H1 (cell line): ENCODE results near the gene HTR2B. TPM values are rescaled to one million over a fixed set of nuclear protein-coding genes. Genes with fewer than 3 reads are reported as not detected.

Source experiments
- CTCF ChIA-PET: fragments of 300-600 bp; sonication (Branson Sonifier 250); formaldehyde crosslinking; loops from one replicate; lab custom pipeline; 2021; ENCODE audit not compliant: partially characterized antibody; lab: Charles Lee
- POLR2A ChIA-PET: fragments of 300-600 bp; sonication (Branson Sonifier 250); formaldehyde crosslinking; loops from one replicate; lab custom pipeline; 2021; ENCODE audit warnings: inconsistent platforms; ENCODE audit not compliant: partially characterized antibody; lab: Charles Lee
- DNase-seq, 2 experiments: peaks; one replicate each; pipeline versions ENCODE4 v3.0.0 to v3.0.0-alpha.2; 2010 to 2022; ENCODE audit warnings: low spot score in 2 of 2, low read depth in 1 of 2, mixed read lengths in 1 of 2
- FAIRE-seq: peaks from 2 replicates; lab custom pipeline; 2011; peaks lifted over from hg19 to GRCh38; lab: Jason Lieb, UNC
- H2AFZ ChIP-seq: 2 replicates; pipeline ENCODE4 v1.8.1; 2012; ENCODE audit warnings: low read length, inconsistent platforms
- H2AK5ac ChIP-seq: 2 replicates; pipeline ENCODE4 v1.6.1; 2013; ENCODE audit warnings: low read depth, low read length
- H2BK120ac ChIP-seq: replicated peaks from 2 replicates; pipeline ENCODE3; 2013; ENCODE audit warnings: low read depth, low read length, inconsistent platforms
- H2BK12ac ChIP-seq: 2 replicates; pipeline ENCODE4 v1.6.1; 2013; ENCODE audit warnings: low read depth, low read length
- H2BK15ac ChIP-seq: 2 replicates; pipeline ENCODE4 v1.6.1; 2013; ENCODE audit warnings: low read length
- H2BK20ac ChIP-seq: 2 replicates; pipeline ENCODE4 v1.6.1; 2013; ENCODE audit warnings: low read length
- H2BK5ac ChIP-seq: 2 replicates; pipeline ENCODE4 v1.6.1; 2013; ENCODE audit warnings: low read depth, low read length
- H3K14ac ChIP-seq: 2 replicates; pipeline ENCODE4 v1.6.1; 2013; ENCODE audit warnings: inconsistent platforms; ENCODE audit not compliant: insufficient read length
- H3K18ac ChIP-seq: 2 replicates; pipeline ENCODE4 v1.6.1; 2013; ENCODE audit warnings: low read length; ENCODE audit errors: extremely low read depth
- H3K23ac ChIP-seq: 2 replicates; pipeline ENCODE4 v1.6.1; 2013; ENCODE audit warnings: inconsistent platforms; ENCODE audit not compliant: insufficient read length
- H3K23me2 ChIP-seq: 2 replicates; pipeline ENCODE4 v1.6.1; 2013; ENCODE audit warnings: low read depth, low read length
- H3K27ac ChIP-seq: 2 replicates; pipeline ENCODE4 v1.6.1; 2011; ENCODE audit warnings: low read depth, low read length, inconsistent platforms
- H3K27me3 ChIP-seq, 4 experiments: replicated peaks in 1 of 4; 1 replicate in 1 of 4; 2 replicates in 3 of 4; pipeline versions ENCODE4 v1.6.1 to v1.8.1; 2011 to 2013; ENCODE audit warnings: low read length in 3 of 4, mild to moderate bottlenecking in 3 of 4, inconsistent platforms in 2 of 4, mixed read lengths in 2 of 4, moderate library complexity in 1 of 4; ENCODE audit not compliant: control insufficient read depth in 3 of 4, insufficient read depth in 3 of 4; ENCODE audit errors: extremely low read depth in 1 of 4
- H3K36me3 ChIP-seq, 4 experiments: 2 replicates each; pipeline versions ENCODE4 v1.6.1 to v1.8.1; 2011 to 2013; ENCODE audit warnings: mild to moderate bottlenecking in 4 of 4, low read length in 3 of 4, moderate library complexity in 2 of 4, control low read depth in 1 of 4, inconsistent platforms in 1 of 4; ENCODE audit not compliant: insufficient read depth in 4 of 4, control insufficient read depth in 2 of 4
- H3K4ac ChIP-seq: replicated peaks from 2 replicates; pipeline ENCODE3; 2013; ENCODE audit warnings: low read length, low read depth, mixed read lengths, inconsistent platforms; ENCODE audit not compliant: insufficient read length
- H3K4me1 ChIP-seq, 4 experiments: replicated peaks in 1 of 4; 1 replicate in 1 of 4; 2 replicates in 3 of 4; pipeline versions ENCODE4 v1.6.1 to v1.8.1; 2011 to 2013; ENCODE audit warnings: low read length in 3 of 4, inconsistent platforms in 2 of 4, mixed read lengths in 1 of 4; ENCODE audit not compliant: insufficient read depth in 4 of 4, control insufficient read depth in 3 of 4
- H3K4me2 ChIP-seq, 2 experiments: 2 replicates each; pipeline versions ENCODE4 v1.6.1 to v1.8.1; 2011 to 2013; ENCODE audit warnings: low read depth in 2 of 2, low read length in 2 of 2, control low read depth in 1 of 2, inconsistent platforms in 1 of 2, mild to moderate bottlenecking in 1 of 2; ENCODE audit not compliant: insufficient read depth in 1 of 2
- H3K4me3 ChIP-seq, 4 experiments: fragments of 200-600, 300-600 bp in 1 of 4; sonication (generic), shearing (Covaris generic), sonication (Bioruptor Twin) in 1 of 4; 2 replicates each; pipeline versions ENCODE4 v1.5.1 to v1.8.1; 2011 to 2016; ENCODE audit warnings: low read length in 4 of 4, low read depth in 3 of 4, control low read depth in 2 of 4, inconsistent platforms in 2 of 4, mild to moderate bottlenecking in 2 of 4, mixed read lengths in 1 of 4, moderate library complexity in 1 of 4; ENCODE audit not compliant: insufficient read depth in 2 of 4; ENCODE audit errors: extremely low read depth in 1 of 4
- H3K56ac ChIP-seq: replicated peaks from 2 replicates; pipeline ENCODE3; 2013; ENCODE audit warnings: low read depth, mild to moderate bottlenecking, mixed read lengths, low read length, inconsistent platforms; ENCODE audit not compliant: insufficient read length
- H3K79me1 ChIP-seq: 2 replicates; pipeline ENCODE4 v1.6.1; 2013; ENCODE audit warnings: low read depth, low read length, control low read depth
- H3K79me2 ChIP-seq, 2 experiments: 2 replicates each; pipeline versions ENCODE4 v1.6.1 to v1.8.1; 2012 to 2013; ENCODE audit warnings: low read length in 2 of 2, mild to moderate bottlenecking in 2 of 2, inconsistent platforms in 1 of 2; ENCODE audit not compliant: insufficient read depth in 2 of 2, control insufficient read depth in 1 of 2
- H3K9ac ChIP-seq, 4 experiments: replicated peaks in 1 of 4; 1 replicate in 1 of 4; 2 replicates in 3 of 4; pipeline versions ENCODE4 v1.6.1 to v1.8.1; 2011 to 2013; ENCODE audit warnings: low read depth in 3 of 4, low read length in 3 of 4, control low read depth in 2 of 4, mild to moderate bottlenecking in 2 of 4, moderate library complexity in 2 of 4, inconsistent platforms in 1 of 4; ENCODE audit errors: extremely low read depth in 1 of 4
- H3K9me3 ChIP-seq, 2 experiments: 2 replicates each; pipeline versions ENCODE4 v1.6.1 to v1.8.1; 2012 to 2013; ENCODE audit warnings: mild to moderate bottlenecking in 2 of 2, moderate library complexity in 2 of 2, control low read depth in 1 of 2, inconsistent platforms in 1 of 2, low read depth in 1 of 2, low read length in 1 of 2, mixed read lengths in 1 of 2; ENCODE audit not compliant: insufficient read depth in 2 of 2
- H4K20me1 ChIP-seq, 2 experiments: replicated peaks in 1 of 2; 2 replicates each; pipeline versions ENCODE3 to v1.8.1; 2011 to 2013; ENCODE audit warnings: inconsistent platforms in 2 of 2, low read length in 2 of 2, mild to moderate bottlenecking in 1 of 2; ENCODE audit not compliant: insufficient read depth in 2 of 2, control insufficient read depth in 1 of 2
- H4K5ac ChIP-seq: 2 replicates; pipeline ENCODE4 v1.6.1; 2013; ENCODE audit warnings: low read length, low read depth, mixed read lengths, inconsistent platforms; ENCODE audit not compliant: insufficient read length
- H4K8ac ChIP-seq: 2 replicates; pipeline ENCODE4 v1.8.0; 2013; ENCODE audit warnings: mild to moderate bottlenecking, moderate library complexity, low read length, inconsistent platforms; ENCODE audit not compliant: insufficient read depth; ENCODE audit errors: extremely low read depth
- H4K91ac ChIP-seq: replicated peaks from 2 replicates; pipeline ENCODE3; 2013; ENCODE audit warnings: low read length, mixed read lengths, inconsistent platforms; ENCODE audit not compliant: insufficient read length
- CREB1 ChIP-seq: IDR thresholded peaks from 2 replicates; pipeline ENCODE4 v1.6.1; 2012; ENCODE audit warnings: inconsistent platforms
- JUN ChIP-seq: IDR thresholded peaks from 2 replicates; pipeline ENCODE4 v1.6.1; 2011; ENCODE audit warnings: low read depth, mild to moderate bottlenecking, improper control_type of control experiment, low read length
- POLR2A ChIP-seq, 2 experiments: IDR thresholded peaks; 1 replicate in 1 of 2; 2 replicates in 1 of 2; pipeline ENCODE4 v1.6.1; 2011; ENCODE audit warnings: low read depth in 2 of 2, low read length in 2 of 2, mild to moderate bottlenecking in 2 of 2; ENCODE audit errors: control extremely low read depth in 1 of 2
- RAD21 ChIP-seq, 2 experiments: IDR thresholded peaks in 1 of 2; conservative IDR thresholded peaks in 1 of 2; 2 replicates each; pipeline ENCODE4 v1.6.1; 2011; ENCODE audit warnings: low read depth in 2 of 2, low read length in 2 of 2, improper control_type of control experiment in 1 of 2, inconsistent platforms in 1 of 2, mild to moderate bottlenecking in 1 of 2, moderate library complexity in 1 of 2
- SRF ChIP-seq: IDR thresholded peaks from 2 replicates; pipeline ENCODE4 v1.6.1; 2011; ENCODE audit warnings: mild to moderate bottlenecking, low read depth, low read length, moderate library complexity
- TAF7 ChIP-seq: optimal IDR thresholded peaks from 2 replicates; pipeline ENCODE3; 2011; ENCODE audit warnings: low read depth, mild to moderate bottlenecking, inconsistent platforms, low read length, moderate library complexity, borderline replicate concordance
- WGBS, 2 experiments: shearing (Covaris generic) in 1 of 2; methylation state at CpG; one replicate each; pipeline versions ENCODE4 v1.1.6 to v1.1.7; 2013 to 2015; ENCODE audit warnings: low lambda C conversion rate in 2 of 2, mixed read lengths in 2 of 2, inconsistent platforms in 1 of 2, low coverage in 1 of 2, missing lambda C conversion rate in 1 of 2; ENCODE audit not compliant: insufficient replicate concordance in 2 of 2, insufficient coverage in 1 of 2, insufficient read length in 1 of 2; ENCODE audit errors: extremely low coverage in 1 of 2, missing lambda C conversion rate in 1 of 2; 5-methylcytosine and 5-hydroxymethylcytosine counted together
- polyA plus RNA-seq, 7 experiments: library from polyadenylated mRNA; depleted of rRNA in 3 of 7; stranded (reverse) in 5 of 7; unstranded in 2 of 7; fragments of >200 nt in 5 of 7; fragments of 200-250 nt in 2 of 7; gene quantifications; 1 replicate in 5 of 7; 2 replicates in 1 of 7; 4 replicates in 1 of 7; pipeline versions ENCODE4 v1.2.1 to v1.2.3, GENCODE V29; 2011 to 2013; ENCODE audit warnings: missing spikeins in 2 of 7, mixed read lengths in 2 of 7
- total RNA-seq: library from RNA; stranded (reverse); fragmentation: NEBNext Ultra II Directional; extraction: Animal tissue kit (Norgen Biotek cat#: 25700); gene quantifications from 2 replicates; pipeline ENCODE4 v1.2.1, GENCODE V29; 2021

Gene HTR2B
- total and polyA plus RNA-seq, 2 of the 8 experiments (the other 6 are each of a cell fraction or from before 2014, with no cell fraction given), result not detected

- Histone ChIP-seq H4K20me1 (no peaks in the 10 kb centered on the region), H3K4me1 (no peaks in the 10 kb centered on the region), H3K4ac (no peak overlapping the region), H3K4me2 (no peak overlapping the region), H3K9ac (no peak overlapping the region), H4K5ac (no peak overlapping the region), H2BK5ac (no peak overlapping the region), H3K79me1 (no peaks in the 10 kb centered on the region), H2BK120ac (no peak overlapping the region), H2AK5ac (no peak overlapping the region), H3K56ac (no peak overlapping the region), H2BK12ac (no peak overlapping the region), H3K36me3 (peaks cover 0 to 28% (median 9%) of the 10 kb centered on the region in 4 experiments; a peak in 4 of 8 replicates), H4K8ac (no peak overlapping the region), H4K91ac (no peak overlapping the region), H3K18ac (no peak overlapping the region), H3K14ac (no peak overlapping the region), H2BK15ac (no peak overlapping the region), H3K27me3 (no peaks in the 10 kb centered on the region), H3K23me2 (no peaks in the 10 kb centered on the region), H3K23ac (no peak overlapping the region), H3K9me3 (no peaks in the 10 kb centered on the region), H3K4me3 (no peak overlapping the region), H3K27ac (no peak overlapping the region), H3K79me2 (no peaks in the 10 kb centered on the region), H2BK20ac (no peak overlapping the region), H2AFZ (no peak overlapping the region)
- ChIA-PET CTCF (interaction anchor here (0.7 to 1.5 kb wide), 2 partner anchors 46 to 259 kb away, joined by 3 to 7 read pairs; no protein-coding TSS in a partner anchor), POLR2A (interaction anchor here (1.2 kb wide), 1 partner anchor 9 kb away, joined by 3 read pairs; no protein-coding TSS in a partner anchor)
- no peak for FAIRE-seq
- no peak for DNase-seq
- TF ChIP-seq SRF, result no peak
- no peak for TF ChIP-seq CREB1
- no peak for TF ChIP-seq RAD21 (IDR thresholded peaks at IDR 0.05 in 1 of 2, conservative IDR thresholded peaks at IDR 0.05 in 1 of 2; ENCODE audit: low read depth in 2 of 2, low read length in 2 of 2)
- no peak for TF ChIP-seq POLR2A (IDR thresholded peaks at IDR 0.05; ENCODE audit: control extremely low read depth in 1 of 2, low read depth in 2 of 2, low read length in 2 of 2)
- TF ChIP-seq TAF7, result no peak
- TF ChIP-seq JUN, result no peak
- WGBS, 2 experiments, result 85% methylated on average over 2 of the region's 2 CpGs; no CpG with 5 or more reads in 1 of the 2 experiments
Observed at GRCh38 chr2:231146665-231147064, 21.8 kb upstream of the HTR2B start.
